Measurements from ENCODE around the gene PCDHB6.
"Not testable (repeated sequence)": the region's sequence is repeated elsewhere in the genome, so short reads cannot be mapped to it uniquely, and the experiment has no call there.

Gene PCDHB6

DNA sequence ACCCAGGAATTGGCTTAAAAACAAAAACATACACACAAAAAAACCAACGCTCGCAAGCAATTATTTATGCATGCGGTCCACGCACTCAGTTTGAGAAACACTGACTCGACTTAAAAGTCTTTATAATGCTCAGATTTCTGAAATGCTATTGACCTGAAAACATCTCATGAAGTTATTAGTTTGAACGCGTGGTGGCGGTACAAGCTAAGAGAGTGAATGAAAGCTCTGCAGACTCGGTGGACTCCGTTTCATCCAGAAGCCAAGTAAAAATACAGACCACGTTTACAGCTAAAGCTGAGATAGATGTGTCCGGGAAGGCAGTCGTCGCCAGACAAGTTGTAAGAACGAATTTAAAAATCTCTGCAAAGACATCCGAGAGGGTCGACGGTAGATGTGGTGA, at the start of gene PCDHB6:
Gene PCDHB6 (plus strand): TSS at position 246 of the 400 bp plus-strand sequence. CDS start 201 bp downstream, outside the sequence.
- H3K9me3 ChIP-seq (ENCODE audit: control insufficient read depth, insufficient read depth, low read length): peaks cover 4% of the 10 kb centered on the region
- no peak within 1 kb of the TSS for H3K4me3 ChIP-seq (ENCODE audit: low read depth, low read length)
- no peaks in the 10 kb centered on the region for H3K27me3 ChIP-seq (ENCODE audit: control insufficient read depth, insufficient read depth, low read length)
- no peaks in the 10 kb centered on the region for H3K36me3 ChIP-seq (ENCODE audit: control insufficient read depth, insufficient read depth, low read length)
- H3K9ac ChIP-seq (ENCODE audit: low read depth, low read length): no peak within 1 kb of the TSS
- H3K4me1 ChIP-seq (ENCODE audit: control insufficient read depth, insufficient read depth, low read length): no peaks in the 10 kb centered on the region

DNA sequence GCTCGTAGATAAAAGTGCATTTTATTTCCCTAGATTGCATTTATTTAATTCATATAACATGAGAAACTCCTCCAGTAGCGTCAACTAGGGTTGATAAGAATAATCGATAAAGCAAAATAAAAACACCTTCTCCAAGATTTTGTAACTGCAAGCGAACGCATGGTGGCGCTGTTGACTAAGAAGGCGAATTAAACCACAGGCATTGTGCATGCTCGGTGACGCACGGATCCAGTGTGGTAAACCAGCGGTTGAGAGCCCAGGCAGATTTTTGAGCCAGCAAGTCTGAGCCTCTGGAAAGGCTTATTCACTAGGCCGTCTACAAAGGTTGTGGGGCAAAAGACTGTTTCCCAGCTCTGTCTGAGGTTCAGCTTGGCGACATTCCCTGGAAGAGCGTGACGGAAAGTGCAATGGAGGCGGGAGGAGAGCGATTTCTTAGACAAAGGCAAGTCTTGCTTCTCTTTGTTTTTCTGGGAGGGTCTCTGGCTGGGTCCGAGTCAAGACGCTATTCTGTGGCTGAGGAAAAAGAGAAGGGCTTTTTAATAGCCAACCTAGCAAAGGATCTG, 49.5 kb upstream of the PCDHB6 start, which contains the start of gene PCDHB3:
Gene PCDHB3 (plus strand): TSS at position 231 of the 563 bp plus-strand sequence. CDS start 177 bp downstream, at position 408.
- H3K27me3 ChIP-seq (ENCODE audit: control insufficient read depth, insufficient read depth, low read length): no peaks in the 10 kb centered on the region
- H3K4me1 ChIP-seq (ENCODE audit: control insufficient read depth, insufficient read depth, low read length): no peaks in the 10 kb centered on the region
- peak within 1 kb of the TSS; percentile 41 for H3K4me3 ChIP-seq (ENCODE audit: low read depth, low read length)
- peak within 1 kb of the TSS; percentile 70 for H3K9ac ChIP-seq (ENCODE audit: low read depth, low read length)
- H3K9me3 ChIP-seq (ENCODE audit: control insufficient read depth, insufficient read depth, low read length): no peaks in the 10 kb centered on the region
- H3K36me3 ChIP-seq (ENCODE audit: control insufficient read depth, insufficient read depth, low read length): no peaks in the 10 kb centered on the region

DNA sequence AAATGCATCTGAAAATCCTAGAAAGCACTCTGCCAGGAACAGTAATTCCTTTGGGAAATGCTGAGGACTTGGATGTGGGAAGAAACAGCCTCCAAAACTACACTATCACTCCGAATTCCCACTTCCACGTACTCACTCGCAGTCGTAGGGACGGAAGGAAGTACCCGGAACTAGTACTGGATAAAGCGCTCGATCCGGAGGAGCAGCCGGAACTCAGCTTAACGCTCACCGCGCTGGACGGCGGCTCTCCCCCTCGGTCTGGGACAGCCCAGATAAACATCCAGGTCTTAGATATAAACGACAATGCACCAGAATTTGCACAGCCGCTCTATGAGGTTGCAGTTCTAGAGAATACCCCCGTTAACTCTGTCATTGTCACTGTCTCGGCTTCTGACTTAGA, 48.8 kb upstream of the PCDHB6 start:
- no peaks in the 10 kb centered on the region for H3K4me1 ChIP-seq (ENCODE audit: control insufficient read depth, insufficient read depth, low read length)
- H3K9ac ChIP-seq (ENCODE audit: low read depth, low read length): no peak overlapping the region
- H3K27me3 ChIP-seq (ENCODE audit: control insufficient read depth, insufficient read depth, low read length): no peaks in the 10 kb centered on the region
- peak overlapping the region; percentile 41 for H3K4me3 ChIP-seq (ENCODE audit: low read depth, low read length)
- H3K36me3 ChIP-seq (ENCODE audit: control insufficient read depth, insufficient read depth, low read length): no peaks in the 10 kb centered on the region
- H3K9me3 ChIP-seq (ENCODE audit: control insufficient read depth, insufficient read depth, low read length): no peaks in the 10 kb centered on the region

DNA sequence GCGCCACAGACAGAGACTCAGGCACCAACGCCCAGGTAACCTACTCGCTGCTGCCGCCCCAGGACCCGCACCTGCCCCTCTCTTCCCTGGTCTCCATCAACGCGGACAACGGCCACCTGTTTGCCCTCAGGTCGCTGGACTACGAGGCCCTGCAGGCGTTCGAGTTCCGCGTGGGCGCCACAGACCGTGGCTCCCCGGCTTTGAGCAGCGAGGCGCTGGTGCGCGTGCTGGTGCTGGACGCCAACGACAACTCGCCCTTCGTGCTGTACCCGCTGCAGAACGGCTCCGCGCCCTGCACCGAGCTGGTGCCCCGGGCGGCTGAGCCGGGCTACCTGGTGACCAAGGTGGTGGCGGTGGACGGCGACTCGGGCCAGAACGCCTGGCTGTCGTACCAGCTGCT, 47.8 kb upstream of the PCDHB6 start:
- not testable (repeated sequence) for H3K9ac ChIP-seq (ENCODE audit: low read depth, low read length); H3K4me1 ChIP-seq (ENCODE audit: control insufficient read depth, insufficient read depth, low read length); H3K27me3 ChIP-seq (ENCODE audit: control insufficient read depth, insufficient read depth, low read length); H3K4me3 ChIP-seq (ENCODE audit: low read depth, low read length); H3K9me3 ChIP-seq (ENCODE audit: control insufficient read depth, insufficient read depth, low read length); H3K36me3 ChIP-seq (ENCODE audit: control insufficient read depth, insufficient read depth, low read length)

DNA sequence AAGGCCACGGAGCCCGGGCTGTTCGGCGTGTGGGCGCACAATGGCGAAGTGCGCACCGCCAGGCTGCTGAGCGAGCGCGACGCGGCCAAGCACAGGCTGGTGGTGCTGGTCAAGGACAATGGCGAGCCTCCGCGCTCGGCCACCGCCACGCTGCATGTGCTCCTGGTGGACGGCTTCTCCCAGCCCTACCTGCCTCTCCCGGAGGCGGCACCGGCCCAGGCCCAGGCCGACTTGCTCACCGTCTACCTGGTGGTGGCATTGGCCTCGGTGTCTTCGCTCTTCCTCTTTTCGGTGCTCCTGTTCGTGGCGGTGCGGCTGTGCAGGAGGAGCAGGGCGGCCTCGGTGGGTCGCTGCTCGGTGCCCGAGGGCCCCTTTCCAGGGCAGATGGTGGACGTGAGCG, 47.4 kb upstream of the PCDHB6 start:
- not testable (repeated sequence) for H3K27me3 ChIP-seq (ENCODE audit: control insufficient read depth, insufficient read depth, low read length); H3K9ac ChIP-seq (ENCODE audit: low read depth, low read length); H3K9me3 ChIP-seq (ENCODE audit: control insufficient read depth, insufficient read depth, low read length); H3K36me3 ChIP-seq (ENCODE audit: control insufficient read depth, insufficient read depth, low read length); H3K4me1 ChIP-seq (ENCODE audit: control insufficient read depth, insufficient read depth, low read length); H3K4me3 ChIP-seq (ENCODE audit: low read depth, low read length)

DNA sequence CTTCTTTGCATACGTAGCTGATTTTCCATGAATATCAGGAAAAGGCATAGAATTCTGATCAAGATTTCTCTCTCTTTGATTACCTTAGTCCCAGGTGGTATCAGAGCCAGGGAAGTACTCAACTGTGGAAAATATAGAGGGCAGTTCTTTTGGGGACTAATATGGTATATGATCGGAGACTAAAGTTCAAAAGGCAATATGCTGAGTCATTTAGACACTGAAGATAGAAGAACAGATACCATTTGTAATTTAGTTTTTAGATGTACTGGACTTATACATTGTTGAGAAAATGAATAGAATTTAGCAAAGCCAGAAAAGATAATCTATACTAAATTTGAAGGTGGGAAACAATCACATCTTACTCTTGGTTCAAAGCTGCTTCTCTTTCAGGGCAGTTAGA, 44.5 kb upstream of the PCDHB6 start:
- H3K9me3 ChIP-seq (ENCODE audit: control insufficient read depth, insufficient read depth, low read length): no peaks in the 10 kb centered on the region
- no peaks in the 10 kb centered on the region for H3K27me3 ChIP-seq (ENCODE audit: control insufficient read depth, insufficient read depth, low read length)
- H3K4me1 ChIP-seq (ENCODE audit: control insufficient read depth, insufficient read depth, low read length): no peaks in the 10 kb centered on the region
- H3K36me3 ChIP-seq (ENCODE audit: control insufficient read depth, insufficient read depth, low read length): no peaks in the 10 kb centered on the region
- no peak overlapping the region for H3K9ac ChIP-seq (ENCODE audit: low read depth, low read length)
- no peak overlapping the region for H3K4me3 ChIP-seq (ENCODE audit: low read depth, low read length)

DNA sequence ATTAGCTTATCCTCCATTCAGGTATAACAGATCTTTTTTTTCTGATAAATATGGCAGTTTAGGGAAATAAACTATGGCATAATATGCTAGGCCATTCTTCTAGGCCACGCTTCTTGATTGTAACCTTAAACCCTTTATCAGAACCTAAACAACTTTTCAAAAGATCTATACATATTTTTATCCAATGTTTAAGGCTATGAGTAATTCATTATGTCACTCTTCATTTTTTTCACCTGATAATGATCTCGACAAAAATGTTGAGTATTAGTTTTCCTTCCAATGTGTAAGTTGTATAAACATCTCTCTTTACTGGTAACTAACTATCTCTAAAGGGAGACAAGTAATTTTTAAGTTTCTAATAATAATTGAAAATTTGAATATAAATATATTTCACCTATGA, 30.6 kb upstream of the PCDHB6 start:
- H3K4me3 ChIP-seq (ENCODE audit: low read depth, low read length): no peak overlapping the region
- H3K36me3 ChIP-seq (ENCODE audit: control insufficient read depth, insufficient read depth, low read length): no peaks in the 10 kb centered on the region
- H3K27me3 ChIP-seq (ENCODE audit: control insufficient read depth, insufficient read depth, low read length): no peaks in the 10 kb centered on the region
- H3K9me3 ChIP-seq (ENCODE audit: control insufficient read depth, insufficient read depth, low read length): no peaks in the 10 kb centered on the region
- no peaks in the 10 kb centered on the region for H3K4me1 ChIP-seq (ENCODE audit: control insufficient read depth, insufficient read depth, low read length)
- no peak overlapping the region for H3K9ac ChIP-seq (ENCODE audit: low read depth, low read length)

DNA sequence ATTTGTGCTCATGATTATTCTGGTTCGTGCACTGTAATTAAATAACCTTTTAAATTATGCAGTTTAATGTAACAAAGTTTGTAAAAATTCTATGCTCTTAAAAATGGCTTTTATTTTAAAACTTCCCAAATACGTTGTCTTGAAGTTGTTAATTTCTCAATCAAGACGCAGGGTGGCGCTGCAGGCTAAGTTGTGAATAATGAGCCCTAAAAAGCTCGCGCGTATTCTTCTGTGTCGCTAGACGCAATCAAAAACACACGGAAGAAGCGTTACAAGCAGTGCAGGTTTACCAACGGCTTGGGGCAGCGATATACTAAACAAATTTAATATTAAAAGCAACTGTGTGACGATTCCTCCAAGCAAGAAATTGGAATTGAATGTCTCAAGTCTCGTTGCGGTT, 28.3 kb upstream of the PCDHB6 start, which contains the start of gene PCDHB4:
Gene PCDHB4 (plus strand): TSS at position 256 of the 400 bp plus-strand sequence. CDS start 181 bp downstream, outside the sequence.
- H3K4me3 ChIP-seq (ENCODE audit: low read depth, low read length): peak within 1 kb of the TSS; percentile 37
- no peaks in the 10 kb centered on the region for H3K27me3 ChIP-seq (ENCODE audit: control insufficient read depth, insufficient read depth, low read length)
- H3K36me3 ChIP-seq (ENCODE audit: control insufficient read depth, insufficient read depth, low read length): no peaks in the 10 kb centered on the region
- no peak within 1 kb of the TSS for H3K9ac ChIP-seq (ENCODE audit: low read depth, low read length)
- no peaks in the 10 kb centered on the region for H3K9me3 ChIP-seq (ENCODE audit: control insufficient read depth, insufficient read depth, low read length)
- H3K4me1 ChIP-seq (ENCODE audit: control insufficient read depth, insufficient read depth, low read length): no peaks in the 10 kb centered on the region

DNA sequence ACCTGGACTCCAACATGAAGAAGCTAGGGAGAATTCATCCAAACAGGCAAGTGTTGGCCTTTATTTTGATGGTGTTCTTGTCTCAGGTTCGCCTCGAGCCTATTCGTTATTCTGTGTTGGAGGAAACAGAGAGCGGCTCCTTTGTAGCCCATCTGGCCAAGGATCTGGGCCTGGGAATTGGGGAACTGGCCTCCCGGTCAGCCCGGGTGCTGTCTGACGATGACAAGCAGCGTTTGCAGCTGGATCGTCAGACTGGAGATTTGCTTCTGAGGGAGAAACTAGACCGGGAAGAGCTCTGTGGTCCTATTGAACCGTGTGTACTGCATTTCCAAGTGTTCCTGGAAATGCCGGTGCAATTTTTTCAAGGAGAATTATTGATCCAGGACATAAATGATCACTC, 27.9 kb upstream of the PCDHB6 start:
- no peaks in the 10 kb centered on the region for H3K27me3 ChIP-seq (ENCODE audit: control insufficient read depth, insufficient read depth, low read length)
- H3K9ac ChIP-seq (ENCODE audit: low read depth, low read length): no peak overlapping the region
- H3K4me3 ChIP-seq (ENCODE audit: low read depth, low read length): peak overlapping the region; percentile 37
- H3K9me3 ChIP-seq (ENCODE audit: control insufficient read depth, insufficient read depth, low read length): no peaks in the 10 kb centered on the region
- H3K36me3 ChIP-seq (ENCODE audit: control insufficient read depth, insufficient read depth, low read length): no peaks in the 10 kb centered on the region
- H3K4me1 ChIP-seq (ENCODE audit: control insufficient read depth, insufficient read depth, low read length): no peaks in the 10 kb centered on the region

DNA sequence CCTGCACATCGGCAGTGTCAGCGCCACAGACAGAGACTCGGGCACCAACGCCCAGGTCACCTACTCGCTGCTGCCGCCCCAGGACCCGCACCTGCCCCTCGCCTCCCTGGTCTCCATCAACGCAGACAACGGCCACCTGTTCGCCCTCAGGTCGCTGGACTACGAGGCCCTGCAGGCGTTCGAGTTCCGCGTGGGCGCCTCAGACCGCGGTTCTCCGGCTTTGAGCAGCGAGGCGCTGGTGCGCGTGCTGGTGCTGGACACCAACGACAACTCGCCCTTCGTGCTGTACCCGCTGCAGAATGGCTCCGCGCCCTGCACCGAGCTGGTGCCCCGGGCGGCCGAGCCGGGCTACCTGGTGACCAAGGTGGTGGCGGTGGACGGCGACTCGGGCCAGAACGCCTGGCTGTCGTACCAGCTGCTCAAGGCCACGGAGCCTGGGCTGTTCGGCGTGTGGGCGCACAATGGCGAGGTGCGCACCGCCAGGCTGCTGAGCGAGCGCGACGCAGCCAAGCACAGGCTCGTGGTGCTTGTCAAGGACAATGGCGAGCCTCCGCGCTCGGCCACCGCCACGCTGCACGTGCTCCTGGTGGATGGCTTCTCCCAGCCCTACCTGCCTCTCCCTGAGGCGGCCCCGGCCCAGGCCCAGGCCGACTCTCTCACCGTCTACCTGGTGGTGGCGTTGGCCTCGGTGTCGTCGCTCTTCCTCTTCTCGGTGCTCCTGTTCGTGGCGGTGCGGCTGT, 26.3 kb upstream of the PCDHB6 start:
- H3K36me3 ChIP-seq (ENCODE audit: control insufficient read depth, insufficient read depth, low read length); H3K27me3 ChIP-seq (ENCODE audit: control insufficient read depth, insufficient read depth, low read length); H3K9ac ChIP-seq (ENCODE audit: low read depth, low read length); H3K4me3 ChIP-seq (ENCODE audit: low read depth, low read length); H3K4me1 ChIP-seq (ENCODE audit: control insufficient read depth, insufficient read depth, low read length); H3K9me3 ChIP-seq (ENCODE audit: control insufficient read depth, insufficient read depth, low read length): not testable (repeated sequence)

DNA sequence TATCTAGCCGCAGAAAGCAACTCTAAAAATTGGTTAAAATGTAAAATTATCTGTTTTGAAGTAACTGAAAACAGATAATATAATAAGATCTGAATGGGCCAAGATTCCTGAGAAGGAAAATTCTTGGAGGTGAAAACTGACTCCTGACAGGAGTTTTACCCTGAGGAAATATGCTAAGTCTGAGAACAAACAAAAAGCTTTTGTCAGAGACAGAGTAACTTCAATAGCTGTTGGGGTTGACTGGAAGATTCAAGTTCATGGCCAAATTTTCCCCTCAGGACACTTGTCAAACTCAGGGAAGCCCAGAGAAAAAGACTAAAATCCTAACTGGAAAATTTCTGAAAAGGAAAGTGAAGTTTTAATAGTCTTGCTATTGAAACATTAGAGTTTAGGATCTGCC, 22.6 kb upstream of the PCDHB6 start:
- Histone ChIP-seq H3K4me3 (ENCODE audit: low read depth, low read length) (no peak overlapping the region), H3K36me3 (ENCODE audit: control insufficient read depth, insufficient read depth, low read length) (no peaks in the 10 kb centered on the region), H3K9me3 (ENCODE audit: control insufficient read depth, insufficient read depth, low read length) (no peaks in the 10 kb centered on the region), H3K4me1 (ENCODE audit: control insufficient read depth, insufficient read depth, low read length) (peaks cover 3% of the 10 kb centered on the region), H3K27me3 (ENCODE audit: control insufficient read depth, insufficient read depth, low read length) (no peaks in the 10 kb centered on the region), H3K9ac (ENCODE audit: low read depth, low read length) (no peak overlapping the region)

DNA sequence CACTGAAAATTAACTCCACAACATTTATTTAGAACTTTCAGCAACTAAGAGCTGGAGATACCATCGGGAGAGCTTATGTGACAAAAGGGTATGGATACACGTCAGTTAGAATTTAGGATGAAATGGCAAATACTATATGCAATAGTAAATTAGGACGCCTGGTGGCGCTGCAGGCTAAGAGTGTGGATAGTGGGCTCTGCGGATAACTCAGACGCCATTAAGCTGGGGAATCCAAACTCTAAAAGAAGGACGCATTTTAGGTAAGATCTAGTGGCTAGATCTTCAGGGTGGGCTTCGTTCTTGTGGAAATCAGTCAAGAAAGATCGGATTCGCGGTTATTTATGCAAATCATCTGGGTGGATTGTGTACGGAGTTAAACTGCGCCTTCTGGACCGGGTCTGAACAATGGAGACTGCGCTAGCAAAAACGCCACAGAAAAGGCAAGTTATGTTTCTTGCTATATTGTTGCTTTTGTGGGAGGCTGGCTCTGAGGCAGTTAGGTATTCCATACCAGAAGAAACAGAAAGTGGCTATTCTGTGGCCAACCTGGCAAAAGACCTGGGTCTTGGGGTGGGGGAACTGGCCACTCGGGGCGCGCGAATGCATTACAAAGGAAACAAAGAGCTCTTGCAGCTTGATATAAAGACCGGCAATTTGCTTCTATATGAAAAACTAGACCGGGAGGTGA, 14.7 kb upstream of the PCDHB6 start, which contains the start of gene PCDHB5:
Gene PCDHB5 (plus strand): TSS at position 177 of the 688 bp plus-strand sequence. CDS start 229 bp downstream, at position 406.
- no peaks in the 10 kb centered on the region for H3K9me3 ChIP-seq (ENCODE audit: control insufficient read depth, insufficient read depth, low read length)
- no peaks in the 10 kb centered on the region for H3K27me3 ChIP-seq (ENCODE audit: control insufficient read depth, insufficient read depth, low read length)
- H3K36me3 ChIP-seq (ENCODE audit: control insufficient read depth, insufficient read depth, low read length): no peaks in the 10 kb centered on the region
- H3K4me1 ChIP-seq (ENCODE audit: control insufficient read depth, insufficient read depth, low read length): no peaks in the 10 kb centered on the region
- peak within 1 kb of the TSS; percentile 95 for H3K9ac ChIP-seq (ENCODE audit: low read depth, low read length)
- peak within 1 kb of the TSS; percentile 85 for H3K4me3 ChIP-seq (ENCODE audit: low read depth, low read length)

All from iPS-15b (cell line).